K562 (cell line): ENCODE measurements around the gene STK26. TPM values are rescaled to one million over a fixed set of nuclear protein-coding genes. Genes with fewer than 3 reads are reported as not detected.

Experiments used
- CBFA2T2 ChIP-seq: fragments of 450-650 bp; conservative IDR thresholded peaks from 2 replicates; pipeline ENCODE4 v1.6.1; 2017; ENCODE audit warnings: mild to moderate bottlenecking
- CTBP1 ChIP-seq: fragments of 450-650 bp; IDR thresholded peaks from 2 replicates; pipeline ENCODE4 v1.6.1; 2016; ENCODE audit warnings: borderline replicate concordance
- GABPB1 ChIP-seq: sonication (generic); formaldehyde crosslinking; IDR thresholded peaks from 2 replicates; pipeline ENCODE4 v1.8.0; 2022; ENCODE audit warnings: mild to moderate bottlenecking, missing genetic modification reagents
- GTF2E2 ChIP-seq: fragments of 200-800 bp; sonication (Bioruptor generic); IDR thresholded peaks from 2 replicates; pipeline ENCODE4 v1.6.1; 2016; ENCODE audit warnings: missing genetic modification characterization, missing compliant biosample characterization
- HDAC1 ChIP-seq, 2 experiments: fragments of 450-650 bp; IDR thresholded peaks; 2 replicates each; pipeline ENCODE4 v1.6.1; 2016 to 2017; ENCODE audit warnings: inconsistent platforms in 1 of 2, mild to moderate bottlenecking in 1 of 2, moderate library complexity in 1 of 2
- JUN ChIP-seq, 2 experiments: sonication (generic) in 1 of 2; formaldehyde crosslinking in 1 of 2; IDR thresholded peaks; 2 replicates each; pipeline versions ENCODE4 v1.6.1 to v1.8.0; 2012 to 2022; ENCODE audit warnings: borderline replicate concordance in 2 of 2, mild to moderate bottlenecking in 2 of 2, improper control_type of control experiment in 1 of 2, low read depth in 1 of 2, low read length in 1 of 2, missing genetic modification reagents in 1 of 2
- KDM1A ChIP-seq, 2 experiments: fragments of 450-650 bp; IDR thresholded peaks; 2 replicates each; pipeline ENCODE4 v1.6.1; 2016; ENCODE audit warnings: mild to moderate bottlenecking in 2 of 2
- L3MBTL2 ChIP-seq: fragments of 450-650 bp; IDR thresholded peaks from 2 replicates; pipeline ENCODE4 v1.6.1; 2016; ENCODE audit warnings: mild to moderate bottlenecking, moderate library complexity
- MYC ChIP-seq, 2 experiments: fragments of 250-450 bp in 1 of 2; sonication (Bioruptor Pico) in 1 of 2; IDR thresholded peaks; 2 replicates each; pipeline versions ENCODE4 v1.5.1 to v1.6.1; 2012 to 2021; ENCODE audit warnings: low read depth in 2 of 2, borderline replicate concordance in 1 of 2, improper control_type of control experiment in 1 of 2, low read length in 1 of 2, mild to moderate bottlenecking in 1 of 2, moderate library complexity in 1 of 2
- NCOA6 ChIP-seq: fragments of 450-650 bp; IDR thresholded peaks from 2 replicates; pipeline ENCODE4 v1.6.1; 2017; ENCODE audit warnings: mild to moderate bottlenecking
- POLR2B ChIP-seq: fragments of 450-650 bp; IDR thresholded peaks from 2 replicates; pipeline ENCODE4 v1.6.1; 2018; ENCODE audit warnings: low read depth; ENCODE audit not compliant: partially characterized antibody
- SUPT5H ChIP-seq: fragments of 450-650 bp; IDR thresholded peaks from 2 replicates; pipeline ENCODE4 v1.6.1; 2016
- TOE1 ChIP-seq, 2 experiments: fragments of 450-650 bp in 1 of 2; sonication (generic) in 1 of 2; formaldehyde crosslinking in 1 of 2; IDR thresholded peaks; 2 replicates each; pipeline versions ENCODE4 v1.7.1 to v1.8.0; 2016 to 2022; ENCODE audit warnings: borderline replicate concordance in 2 of 2, mild to moderate bottlenecking in 2 of 2, antibody characterized with exemption in 1 of 2, inconsistent platforms in 1 of 2, low read depth in 1 of 2, missing genetic modification reagents in 1 of 2, moderate library complexity in 1 of 2
- YBX1 ChIP-seq: fragments of 450-650 bp; IDR thresholded peaks from 2 replicates; pipeline ENCODE4 v1.7.1; 2016; ENCODE audit warnings: mild to moderate bottlenecking
- ZNF232 ChIP-seq: sonication (generic); formaldehyde crosslinking; IDR thresholded peaks from 2 replicates; pipeline ENCODE4 v1.8.0; 2022; ENCODE audit warnings: mild to moderate bottlenecking, missing genetic modification reagents
- polyA plus RNA-seq, 8 experiments: library from polyadenylated mRNA; depleted of rRNA in 4 of 8; stranded (reverse) in 5 of 8; unstranded in 3 of 8; fragments of >200 nt; fragmentation: Nextera tagmentation in 2 of 8; fragmentation: Illumina TruSeq in 1 of 8; extraction: Ambion mirVana in 2 of 8; extraction: Trizol in 1 of 8; gene quantifications; 2 replicates each; pipeline versions ENCODE4 v1.2.1 to v1.2.3, GENCODE V29; 2011 to 2014; ENCODE audit warnings: inconsistent platforms in 1 of 8, missing spikeins in 1 of 8
- total RNA-seq, 7 experiments: library from RNA; depleted of rRNA in 6 of 7; stranded (reverse); fragments of >200 nt in 6 of 7; fragmentation: Illumina TruSeq in 2 of 7; extraction: Trizol in 2 of 7; gene quantifications; 2 replicates each; pipeline versions ENCODE4 v1.2.1 to v1.2.3, GENCODE V29; 2011 to 2021; ENCODE audit warnings: low replicate concordance in 1 of 7
- TF ChIP-seq, protein P1 (sequence below): sonication (generic); formaldehyde crosslinking; IDR thresholded peaks from 2 replicates; pipeline ENCODE4 v1.8.0; 2022; ENCODE audit warnings: missing genetic modification reagents, mild to moderate bottlenecking, moderate library complexity, borderline replicate concordance
- TF ChIP-seq, protein P2 (sequence below): fragments of 450-650 bp; IDR thresholded peaks from 2 replicates; pipeline ENCODE4 v1.7.0; 2016; ENCODE audit warnings: borderline replicate concordance
- TF ChIP-seq, protein P3 (sequence below): fragments of 200-800 bp; sonication (Bioruptor generic); IDR thresholded peaks from 2 replicates; pipeline ENCODE4 v1.6.1; 2017; ENCODE audit warnings: missing genetic modification characterization, missing compliant biosample characterization
- TF ChIP-seq, protein P4 (sequence below), 2 experiments: IDR thresholded peaks; 2 replicates each; pipeline ENCODE4 v1.6.1; 2012; ENCODE audit warnings: improper control_type of control experiment in 2 of 2, low read depth in 2 of 2, low read length in 2 of 2, borderline replicate concordance in 1 of 2

STK26 gene
- total and polyA plus RNA-seq, 9 of the 15 experiments (the other 6 are each of a cell fraction or from before 2014, with no cell fraction given), result 28.1 to 72.9 (median 50.1) TPM

DNA sequence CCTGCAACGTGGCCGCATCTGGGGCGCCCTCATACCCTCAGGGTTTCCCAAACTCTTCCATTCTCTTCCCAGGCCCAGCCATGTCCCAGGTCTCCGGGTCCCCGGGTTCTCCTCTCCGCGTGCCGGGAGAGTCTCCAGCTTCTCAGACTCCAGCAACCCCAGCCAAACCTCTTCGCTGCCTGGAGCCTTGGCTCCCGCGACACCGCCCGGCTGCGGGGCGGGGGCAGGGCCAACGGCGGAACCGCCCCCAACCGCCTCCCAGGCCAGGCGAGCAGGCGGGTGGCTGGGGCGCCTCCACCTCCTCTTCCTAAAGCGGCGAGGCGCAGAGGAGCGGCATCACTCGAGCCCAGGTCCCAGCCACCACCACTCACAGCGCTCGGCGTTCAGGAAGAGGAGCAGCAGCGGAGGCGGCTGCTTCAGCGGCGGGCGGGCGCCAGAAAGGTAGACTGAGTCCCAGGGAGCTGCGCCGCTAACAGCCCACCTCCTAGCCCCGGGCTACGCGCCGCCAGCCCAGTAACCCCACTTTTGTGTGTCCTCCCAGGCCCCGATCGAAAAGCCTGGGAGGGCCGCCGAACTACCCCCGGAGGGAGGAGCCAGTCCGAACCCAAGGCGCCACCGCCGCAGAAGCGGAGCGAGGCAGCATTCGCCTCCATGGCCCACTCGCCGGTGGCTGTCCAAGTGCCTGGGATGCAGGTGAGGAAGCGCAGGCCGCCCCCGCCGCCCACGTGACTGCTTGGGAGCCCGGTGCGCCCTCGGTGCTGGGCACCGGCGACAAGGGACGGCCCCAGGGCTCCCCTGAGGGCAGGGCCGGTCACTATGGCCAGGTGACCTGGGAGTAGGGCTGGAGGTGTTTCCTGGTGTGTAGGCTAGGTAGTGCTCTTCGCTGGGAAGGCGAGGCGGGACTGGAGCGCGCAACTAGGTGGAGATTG is at the start of gene STK26 (continued):
- TF ChIP-seq L3MBTL2 (peak; percentile 79), SUPT5H (peak; percentile 90), NCOA6 (no peak), TOE1 (IDR thresholded peaks at IDR 0.05; ENCODE audit: borderline replicate concordance) (peak; percentile 25; the same call in 1 of the 2 replicates), TOE1 (CRISPR knock-in tag; IDR thresholded peaks at IDR 0.05; ENCODE audit: borderline replicate concordance, low read depth) (no peak), GTF2E2 (tag) (0 out of 2 replicates have a peak, but pooled peaks have one; percentile 49), KDM1A (IDR thresholded peaks at IDR 0.05) (no peak), GABPB1 (CRISPR knock-in tag) (peak; percentile 47), MYC (IDR thresholded peaks at IDR 0.05; ENCODE audit: low read depth, low read length) (peak; percentile 67; the same call in 1 of the 2 replicates), MYC (CRISPR knock-in tag; IDR thresholded peaks at IDR 0.05; ENCODE audit: borderline replicate concordance, low read depth) (no peak), JUN (IDR thresholded peaks at IDR 0.05; ENCODE audit: borderline replicate concordance, low read depth, low read length) (no peak), JUN (CRISPR knock-in tag; IDR thresholded peaks at IDR 0.05; ENCODE audit: borderline replicate concordance) (0 out of 2 replicates have a peak, but pooled peaks have one; percentile 23), ZNF232 (peak; percentile 45; the same call in 1 of the 2 replicates), CBFA2T2 (no peak; the same call in 1 of the 2 replicates), HDAC1 (IDR thresholded peaks at IDR 0.05) (peak in 1 of 2 experiments; percentile 7; a peak in 1 of 4 replicates), YBX1 (no peak), CTBP1 (peak; percentile 59; the same call in 1 of the 2 replicates), POLR2B (peak; percentile 89)
- TF ChIP-seq, protein P1, sequence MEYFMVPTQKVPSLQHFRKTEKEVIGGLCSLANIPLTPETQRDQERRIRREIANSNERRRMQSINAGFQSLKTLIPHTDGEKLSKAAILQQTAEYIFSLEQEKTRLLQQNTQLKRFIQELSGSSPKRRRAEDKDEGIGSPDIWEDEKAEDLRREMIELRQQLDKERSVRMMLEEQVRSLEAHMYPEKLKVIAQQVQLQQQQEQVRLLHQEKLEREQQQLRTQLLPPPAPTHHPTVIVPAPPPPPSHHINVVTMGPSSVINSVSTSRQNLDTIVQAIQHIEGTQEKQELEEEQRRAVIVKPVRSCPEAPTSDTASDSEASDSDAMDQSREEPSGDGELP, result peak; percentile 48
- TF ChIP-seq, protein P2, sequence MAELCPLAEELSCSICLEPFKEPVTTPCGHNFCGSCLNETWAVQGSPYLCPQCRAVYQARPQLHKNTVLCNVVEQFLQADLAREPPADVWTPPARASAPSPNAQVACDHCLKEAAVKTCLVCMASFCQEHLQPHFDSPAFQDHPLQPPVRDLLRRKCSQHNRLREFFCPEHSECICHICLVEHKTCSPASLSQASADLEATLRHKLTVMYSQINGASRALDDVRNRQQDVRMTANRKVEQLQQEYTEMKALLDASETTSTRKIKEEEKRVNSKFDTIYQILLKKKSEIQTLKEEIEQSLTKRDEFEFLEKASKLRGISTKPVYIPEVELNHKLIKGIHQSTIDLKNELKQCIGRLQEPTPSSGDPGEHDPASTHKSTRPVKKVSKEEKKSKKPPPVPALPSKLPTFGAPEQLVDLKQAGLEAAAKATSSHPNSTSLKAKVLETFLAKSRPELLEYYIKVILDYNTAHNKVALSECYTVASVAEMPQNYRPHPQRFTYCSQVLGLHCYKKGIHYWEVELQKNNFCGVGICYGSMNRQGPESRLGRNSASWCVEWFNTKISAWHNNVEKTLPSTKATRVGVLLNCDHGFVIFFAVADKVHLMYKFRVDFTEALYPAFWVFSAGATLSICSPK, result no peak
- TF ChIP-seq, protein P3, sequence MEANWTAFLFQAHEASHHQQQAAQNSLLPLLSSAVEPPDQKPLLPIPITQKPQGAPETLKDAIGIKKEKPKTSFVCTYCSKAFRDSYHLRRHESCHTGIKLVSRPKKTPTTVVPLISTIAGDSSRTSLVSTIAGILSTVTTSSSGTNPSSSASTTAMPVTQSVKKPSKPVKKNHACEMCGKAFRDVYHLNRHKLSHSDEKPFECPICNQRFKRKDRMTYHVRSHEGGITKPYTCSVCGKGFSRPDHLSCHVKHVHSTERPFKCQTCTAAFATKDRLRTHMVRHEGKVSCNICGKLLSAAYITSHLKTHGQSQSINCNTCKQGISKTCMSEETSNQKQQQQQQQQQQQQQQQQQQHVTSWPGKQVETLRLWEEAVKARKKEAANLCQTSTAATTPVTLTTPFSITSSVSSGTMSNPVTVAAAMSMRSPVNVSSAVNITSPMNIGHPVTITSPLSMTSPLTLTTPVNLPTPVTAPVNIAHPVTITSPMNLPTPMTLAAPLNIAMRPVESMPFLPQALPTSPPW (CRISPR knock-in tag), result peak; percentile 75
- TF ChIP-seq, protein P4, sequence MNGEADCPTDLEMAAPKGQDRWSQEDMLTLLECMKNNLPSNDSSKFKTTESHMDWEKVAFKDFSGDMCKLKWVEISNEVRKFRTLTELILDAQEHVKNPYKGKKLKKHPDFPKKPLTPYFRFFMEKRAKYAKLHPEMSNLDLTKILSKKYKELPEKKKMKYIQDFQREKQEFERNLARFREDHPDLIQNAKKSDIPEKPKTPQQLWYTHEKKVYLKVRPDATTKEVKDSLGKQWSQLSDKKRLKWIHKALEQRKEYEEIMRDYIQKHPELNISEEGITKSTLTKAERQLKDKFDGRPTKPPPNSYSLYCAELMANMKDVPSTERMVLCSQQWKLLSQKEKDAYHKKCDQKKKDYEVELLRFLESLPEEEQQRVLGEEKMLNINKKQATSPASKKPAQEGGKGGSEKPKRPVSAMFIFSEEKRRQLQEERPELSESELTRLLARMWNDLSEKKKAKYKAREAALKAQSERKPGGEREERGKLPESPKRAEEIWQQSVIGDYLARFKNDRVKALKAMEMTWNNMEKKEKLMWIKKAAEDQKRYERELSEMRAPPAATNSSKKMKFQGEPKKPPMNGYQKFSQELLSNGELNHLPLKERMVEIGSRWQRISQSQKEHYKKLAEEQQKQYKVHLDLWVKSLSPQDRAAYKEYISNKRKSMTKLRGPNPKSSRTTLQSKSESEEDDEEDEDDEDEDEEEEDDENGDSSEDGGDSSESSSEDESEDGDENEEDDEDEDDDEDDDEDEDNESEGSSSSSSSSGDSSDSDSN (IDR thresholded peaks at IDR 0.05; ENCODE audit: borderline replicate concordance in 1 of 2, low read depth in 2 of 2, low read length in 2 of 2), result peak; percentile 31 to 62; a peak in 2 of 4 replicates
